GM12865 (cell line): ENCODE measurements around the gene OR13A1.
"Not testable (repeated sequence)": the region's sequence is repeated elsewhere in the genome, so short reads cannot be mapped to it uniquely, and the experiment has no call there.

ENCODE experiments used
- DNase-seq: peaks from one replicate; pipeline ENCODE4 v3.0.0; 2010; ENCODE audit warnings: low read depth
- H3K4me3 ChIP-seq: 2 replicates; pipeline ENCODE4 v1.5.1; 2011; ENCODE audit warnings: mild to moderate bottlenecking, low read depth, low read length, control low read depth
- CTCF ChIP-seq: IDR thresholded peaks from 2 replicates; pipeline ENCODE4 v1.5.1; 2011; ENCODE audit warnings: low read length, control low read depth, low read depth, inconsistent platforms; ENCODE audit not compliant: insufficient read depth; ENCODE audit errors: missing control alignments

The OR13A1 gene

GRCh38 chr10:45274364-45274763 lies 41.0 kb downstream of the OR13A1 start:
- TF ChIP-seq CTCF: no peak
- H3K4me3 ChIP-seq: no peak overlapping the region
- DNase-seq: no peak

- DNase-seq, H3K4me3 ChIP-seq: not testable (repeated sequence)
Observed at GRCh38 chr10:45267777-45268176, 47.6 kb downstream of the OR13A1 start.

GRCh38 chr10:45265996-45266395 lies 49.4 kb downstream of the OR13A1 start:
- TF ChIP-seq CTCF: no peak
- no peak for DNase-seq
- no peak overlapping the region for H3K4me3 ChIP-seq

GRCh38 chr10:45261946-45262345 lies 53.5 kb downstream of the OR13A1 start:
- no peak for TF ChIP-seq CTCF
- no peak overlapping the region for H3K4me3 ChIP-seq
- no peak for DNase-seq

GRCh38 chr10:45261243-45261775 lies 54.1 kb downstream of the OR13A1 start:
- no peak for TF ChIP-seq CTCF
- no peak for DNase-seq
- no peak overlapping the region for H3K4me3 ChIP-seq

GRCh38 chr10:45260635-45261034 lies 54.8 kb downstream of the OR13A1 start:
- H3K4me3 ChIP-seq, DNase-seq: not testable (repeated sequence)

GRCh38 chr10:45259786-45260495 lies 55.5 kb downstream of the OR13A1 start:
- H3K4me3 ChIP-seq, DNase-seq: not testable (repeated sequence)

GRCh38 chr10:45257600-45257999 lies 57.8 kb downstream of the OR13A1 start:
- H3K4me3 ChIP-seq: no peak overlapping the region
- TF ChIP-seq CTCF: no peak
- no peak for DNase-seq
